HG03097 (cell line): ENCODE results near the gene SCNN1A.

Source experiments
- ATAC-seq: cut with Tn5 transposase; IDR thresholded peaks from one replicate; pipeline ENCODE4 v1.9.1; 2021; ENCODE audit not compliant: unreplicated experiment, low FRiP score

The SCNN1A gene

DNA sequence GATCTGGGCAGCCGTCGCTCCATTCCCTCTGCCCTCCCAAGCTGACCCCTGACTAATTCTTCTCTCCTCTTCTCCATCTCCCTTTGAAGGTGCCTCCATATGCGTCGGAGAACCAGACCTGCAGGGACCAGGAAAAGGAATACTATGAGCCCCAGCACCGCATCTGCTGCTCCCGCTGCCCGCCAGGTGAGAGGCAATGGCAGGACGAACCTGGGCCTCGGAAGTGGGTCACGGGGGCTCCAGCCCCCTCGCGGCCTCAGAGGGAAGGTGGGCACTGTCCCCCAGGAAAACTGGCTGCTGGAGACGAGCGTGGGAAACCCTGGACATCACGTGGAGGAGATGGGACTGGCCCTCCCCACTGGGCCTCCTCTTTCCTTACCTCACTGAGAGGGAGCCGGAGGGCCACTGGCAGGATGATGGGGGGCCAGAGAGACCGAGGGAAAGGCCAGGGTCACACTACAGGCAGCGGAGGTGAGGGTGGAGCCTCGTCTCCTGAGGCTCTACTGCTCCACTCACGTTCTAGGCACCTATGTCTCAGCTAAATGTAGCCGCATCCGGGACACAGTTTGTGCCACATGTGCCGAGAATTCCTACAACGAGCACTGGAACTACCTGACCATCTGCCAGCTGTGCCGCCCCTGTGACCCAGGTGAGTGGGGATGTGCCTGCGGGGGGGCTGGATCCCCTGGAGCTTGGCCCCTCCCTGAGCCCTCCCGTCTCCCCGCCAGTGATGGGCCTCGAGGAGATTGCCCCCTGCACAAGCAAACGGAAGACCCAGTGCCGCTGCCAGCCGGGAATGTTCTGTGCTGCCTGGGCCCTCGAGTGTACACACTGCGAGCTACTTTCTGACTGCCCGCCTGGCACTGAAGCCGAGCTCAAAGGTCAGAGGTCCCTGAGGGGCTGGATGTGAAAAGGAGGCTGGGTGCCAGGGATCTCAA lies 9.4 kb upstream of the SCNN1A start:
- ATAC-seq, result no peak

- no peak for ATAC-seq
Measured at GRCh38 chr12:6383572-6384498, 8.5 kb upstream of the SCNN1A start, which contains the start of gene LTBR. Gene LTBR (plus strand): TSS chr12:6384162. CDS start chr12:6384359, 197 bp downstream.

- no peak for ATAC-seq
Measured at GRCh38 chr12:6382982-6383381, 7.6 kb upstream of the SCNN1A start.

DNA sequence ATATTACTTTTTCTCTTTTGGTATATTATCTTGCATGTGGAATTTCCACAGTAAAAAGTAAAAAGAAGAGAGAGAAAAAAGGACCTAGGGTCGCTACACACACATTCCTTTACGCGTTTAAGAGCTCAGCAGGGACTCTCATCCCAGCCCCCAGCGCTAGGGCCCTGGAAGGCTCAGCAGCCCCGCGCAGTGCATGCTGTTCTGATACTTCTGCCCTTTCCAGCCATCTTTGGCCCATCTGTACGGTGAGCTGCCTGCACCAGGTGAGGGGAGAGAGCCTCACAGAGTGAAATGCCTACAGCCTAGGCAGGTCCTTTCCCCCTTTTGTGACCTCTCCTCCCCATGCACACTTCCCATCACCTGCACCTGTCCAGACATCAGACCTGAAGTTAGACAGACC lies 7.0 kb upstream of the SCNN1A start:
- ATAC-seq, result no peak

- ATAC-seq, result no peak
Measured at GRCh38 chr12:6380141-6381121, 5.1 kb upstream of the SCNN1A start.

- no peak for ATAC-seq
Measured at GRCh38 chr12:6378709-6379472, 3.5 kb upstream of the SCNN1A start.

- ATAC-seq, result no peak
Measured at GRCh38 chr12:6377667-6377994, 2.3 kb upstream of the SCNN1A start.

GRCh38 chr12:6376870-6377666 lies 1.7 kb upstream of the SCNN1A start:
- ATAC-seq, result no peak

GRCh38 chr12:6376079-6376869 lies 911 bp upstream of the SCNN1A start:
- ATAC-seq, result no peak

DNA sequence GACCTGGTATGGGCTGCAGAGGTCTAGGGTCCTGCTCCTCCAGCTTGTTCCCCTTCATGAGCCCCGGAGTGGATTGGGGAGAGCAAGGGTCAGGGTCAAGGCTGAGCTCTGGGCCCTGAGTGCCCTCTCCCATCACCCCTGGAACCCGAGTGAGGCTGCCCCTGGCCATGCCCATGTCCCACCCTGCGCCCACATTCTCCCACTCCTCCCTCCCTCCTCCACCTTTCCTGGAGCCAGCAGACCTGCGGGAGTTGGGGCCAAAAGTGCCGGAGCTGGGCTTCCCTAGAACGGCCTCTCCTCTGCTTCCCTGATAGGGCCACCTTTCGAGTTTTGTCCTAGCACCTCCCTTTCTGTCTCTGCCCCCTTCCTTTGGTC lies 590 bp downstream of the SCNN1A start:
- no peak for ATAC-seq

DNA sequence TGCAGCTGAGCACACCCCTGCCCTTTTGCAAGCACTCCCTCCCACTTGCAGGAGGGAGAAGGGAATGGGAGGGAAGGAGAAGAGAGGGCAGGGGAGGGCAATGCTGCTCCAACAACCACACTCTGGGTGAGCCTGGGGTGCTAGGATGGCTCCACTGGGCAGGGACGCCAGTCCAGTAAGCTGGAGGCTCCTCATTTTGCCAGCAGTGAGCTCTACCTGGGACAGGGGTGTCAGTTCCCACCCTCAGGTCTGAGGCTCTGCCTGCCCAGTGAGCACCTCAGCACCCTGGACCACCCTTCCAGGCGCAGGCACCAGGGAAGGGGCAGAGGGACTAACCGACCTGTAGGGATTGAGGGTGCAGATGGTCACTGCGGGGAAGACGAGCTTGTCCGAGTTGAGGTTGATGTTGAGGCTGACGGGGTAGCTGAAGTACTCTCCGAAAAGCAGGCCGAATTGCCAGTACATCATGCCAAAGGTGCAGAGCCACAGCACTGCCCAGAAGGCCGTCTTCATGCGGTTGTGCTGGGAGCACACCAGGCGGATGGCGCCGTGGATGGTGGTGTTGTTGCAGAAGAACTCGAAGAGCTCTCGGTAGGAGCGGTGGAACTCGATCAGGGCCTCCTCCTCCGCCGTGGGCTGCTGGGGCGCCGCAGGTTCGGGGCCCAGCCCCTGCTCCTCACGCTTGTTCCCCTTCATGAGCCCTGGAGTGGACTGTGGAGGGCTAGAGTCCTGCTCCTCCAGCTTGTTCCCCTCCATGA lies 1.2 kb downstream of the SCNN1A start:
- ATAC-seq, result no peak

DNA sequence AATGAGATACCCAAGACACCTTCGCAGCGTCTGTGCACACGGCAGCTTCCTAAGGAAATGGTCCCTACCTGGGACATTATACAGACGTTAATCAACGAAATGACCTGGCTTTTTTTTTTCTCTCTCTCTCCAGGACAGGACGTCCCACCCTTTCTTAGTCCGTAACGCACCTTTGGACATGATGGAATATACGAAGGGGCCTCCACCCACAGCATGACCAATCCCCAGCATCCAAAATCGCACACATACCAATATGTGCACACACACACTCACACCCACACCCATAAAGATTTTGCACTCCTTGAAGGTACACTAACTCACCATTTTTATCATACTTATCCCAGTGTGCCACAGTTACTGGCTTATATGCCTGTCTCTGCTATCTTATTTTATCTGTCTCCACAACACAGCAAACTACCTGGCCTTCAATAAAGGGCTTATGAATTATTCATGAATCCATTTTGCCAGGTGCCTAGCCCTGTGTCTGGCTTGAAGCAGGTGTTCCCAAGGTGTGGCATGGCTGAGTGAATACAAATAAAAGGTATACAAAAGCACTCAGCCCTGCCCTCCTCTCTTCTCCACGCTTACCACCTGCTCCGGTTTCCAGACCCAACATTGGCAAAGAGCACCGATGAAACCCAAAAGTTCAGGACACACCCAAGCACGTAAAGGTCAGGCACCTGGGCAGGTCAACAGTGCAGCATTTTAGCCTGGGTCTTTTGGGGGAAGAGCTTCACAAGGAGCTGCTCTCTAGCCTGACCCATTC lies 2.2 kb downstream of the SCNN1A start:
- ATAC-seq, result no peak

DNA sequence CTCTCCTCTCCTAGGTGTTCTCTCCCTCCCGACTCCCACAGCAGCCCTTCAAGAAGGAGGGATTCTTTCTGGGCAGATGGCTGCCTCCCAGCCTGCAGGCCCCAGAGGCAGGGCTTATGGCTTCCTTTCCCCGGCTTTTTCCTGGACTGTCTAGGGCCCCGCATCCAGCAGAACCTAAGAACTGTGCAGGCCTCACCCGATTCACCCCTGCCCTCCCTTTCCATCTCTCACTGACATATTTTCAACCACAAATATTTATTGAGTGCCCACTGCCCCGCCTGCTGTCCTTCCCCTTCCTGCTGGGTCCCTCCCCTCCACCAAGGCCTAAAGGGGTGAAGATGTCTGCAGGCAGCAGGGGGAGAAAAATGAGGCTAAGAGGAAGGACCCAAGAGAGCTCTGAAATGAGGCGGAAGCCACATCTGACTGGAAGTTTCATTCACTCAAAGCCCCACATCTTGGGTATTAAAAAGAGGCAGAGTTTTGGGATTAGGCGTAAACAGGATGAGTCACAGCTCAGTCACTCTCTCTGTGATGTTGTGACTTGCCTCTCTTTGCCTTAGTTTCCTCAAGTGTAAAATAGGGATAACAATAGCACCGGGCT lies 2.9 kb downstream of the SCNN1A start:
- ATAC-seq, result no peak

GRCh38 chr12:6370994-6371754 lies 4.2 kb downstream of the SCNN1A start:
- no peak for ATAC-seq

GRCh38 chr12:6370576-6370935 lies 4.8 kb downstream of the SCNN1A start:
- ATAC-seq, result no peak
